ENCODE data around the gene MMP15.

Gene MMP15

GRCh38 chr16:58047557-58048348, 22.2 kb downstream of the MMP15 start:
- Histone ChIP-seq H3K23ac (ENCODE audit: low read length in 2 of 2) (no peak overlapping the region), H3K14ac (ENCODE audit: low read length in 2 of 2) (no peak overlapping the region), H3K27ac (ENCODE audit: low read length, poor library complexity, severe bottlenecking) (no peak overlapping the region), H3K27me3 (ENCODE audit: control insufficient read depth in 1 of 2, insufficient read depth in 1 of 2, low read length in 2 of 2) (peaks cover 0 to 3% of the 10 kb centered on the region in 2 experiments), H3K4me1 (ENCODE audit: control insufficient read depth, insufficient read depth, low read depth, low read length) (peaks cover 2% of the 10 kb centered on the region), H2BK15ac (ENCODE audit: low read depth, poor library complexity, severe bottlenecking) (no peak overlapping the region), H3K4me3 (ENCODE audit: insufficient read depth in 1 of 2, low read depth in 1 of 2, low read length in 2 of 2) (no peak overlapping the region), H2BK120ac (ENCODE audit: low read depth, low read length) (no peak overlapping the region), H3K18ac (ENCODE audit: low read depth in 1 of 2, low read length in 2 of 2) (no peak overlapping the region), H3K36me3 (ENCODE audit: control insufficient read depth in 1 of 2, insufficient read depth in 2 of 2, low read depth in 1 of 2, low read length in 2 of 2) (peaks cover 0 to 23% of the 10 kb centered on the region in 2 experiments), H3K79me1 (replicated peaks; ENCODE audit: low read length, poor library complexity, severe bottlenecking) (no peaks in the 10 kb centered on the region), H2AFZ (ENCODE audit: low read depth, low read length) (no peak overlapping the region), H2AK5ac (ENCODE audit: low read length, severe bottlenecking) (no peak overlapping the region), H3K9ac (ENCODE audit: low read length) (no peak overlapping the region), H4K8ac (ENCODE audit: low read length) (no peak overlapping the region), H3K9me3 (ENCODE audit: control insufficient read depth, low read length) (no peaks in the 10 kb centered on the region), H3K4me2 (ENCODE audit: low read length, poor library complexity, severe bottlenecking) (no peak overlapping the region), H2BK12ac (ENCODE audit: low read length in 2 of 2) (no peak overlapping the region), H3K4ac (ENCODE audit: low read depth in 1 of 2, low read length in 2 of 2) (no peak overlapping the region), H4K91ac (ENCODE audit: low read length) (no peak overlapping the region), H2BK5ac (ENCODE audit: low read depth, low read length, poor library complexity, severe bottlenecking) (no peak overlapping the region)
- 68% methylated on average over 14 of the region's 19 CpGs for WGBS
- no peak for DNase-seq

- Histone ChIP-seq H3K36me3 (ENCODE audit: control insufficient read depth in 1 of 2, insufficient read depth in 2 of 2, low read depth in 1 of 2, low read length in 2 of 2) (peaks cover 0 to 14% of the 10 kb centered on the region in 2 experiments), H3K9ac (ENCODE audit: low read length) (no peak overlapping the region), H3K14ac (ENCODE audit: low read length in 2 of 2) (no peak overlapping the region), H3K27ac (ENCODE audit: low read length, poor library complexity, severe bottlenecking) (no peak overlapping the region), H3K79me1 (replicated peaks; ENCODE audit: low read length, poor library complexity, severe bottlenecking) (no peaks in the 10 kb centered on the region), H3K4me1 (ENCODE audit: control insufficient read depth, insufficient read depth, low read depth, low read length) (peaks cover 2% of the 10 kb centered on the region), H3K4me2 (ENCODE audit: low read length, poor library complexity, severe bottlenecking) (no peak overlapping the region), H2BK120ac (ENCODE audit: low read depth, low read length) (no peak overlapping the region), H2BK5ac (ENCODE audit: low read depth, low read length, poor library complexity, severe bottlenecking) (no peak overlapping the region), H3K4me3 (ENCODE audit: insufficient read depth in 1 of 2, low read depth in 1 of 2, low read length in 2 of 2) (no peak overlapping the region), H2AFZ (ENCODE audit: low read depth, low read length) (peak overlapping the region; percentile 3), H2AK5ac (ENCODE audit: low read length, severe bottlenecking) (no peak overlapping the region), H2BK12ac (ENCODE audit: low read length in 2 of 2) (no peak overlapping the region), H4K91ac (ENCODE audit: low read length) (no peak overlapping the region), H2BK15ac (ENCODE audit: low read depth, poor library complexity, severe bottlenecking) (no peak overlapping the region), H3K27me3 (ENCODE audit: control insufficient read depth in 1 of 2, insufficient read depth in 1 of 2, low read length in 2 of 2) (peaks cover 0 to 3% of the 10 kb centered on the region in 2 experiments), H3K9me3 (ENCODE audit: control insufficient read depth, low read length) (no peaks in the 10 kb centered on the region), H3K23ac (ENCODE audit: low read length in 2 of 2) (no peak overlapping the region), H3K4ac (ENCODE audit: low read depth in 1 of 2, low read length in 2 of 2) (no peak overlapping the region), H4K8ac (ENCODE audit: low read length) (no peak overlapping the region), H3K18ac (ENCODE audit: low read depth in 1 of 2, low read length in 2 of 2) (no peak overlapping the region)
- no peak for DNase-seq
- WGBS: 86% methylated on average over 13 of the region's 13 CpGs
Measured at GRCh38 chr16:58048494-58049231, 23.1 kb downstream of the MMP15 start.

- DNase-seq: no peak
- H3K79me1 ChIP-seq (replicated peaks; ENCODE audit: low read length, poor library complexity, severe bottlenecking): no peaks in the 10 kb centered on the region
- H4K8ac ChIP-seq (ENCODE audit: low read length): no peak overlapping the region
- no peak overlapping the region for H3K9ac ChIP-seq (ENCODE audit: low read length)
- H2BK15ac ChIP-seq (ENCODE audit: low read depth, poor library complexity, severe bottlenecking): no peak overlapping the region
- peaks cover 2% of the 10 kb centered on the region for H3K4me1 ChIP-seq (ENCODE audit: control insufficient read depth, insufficient read depth, low read depth, low read length)
- H3K27me3 ChIP-seq (ENCODE audit: control insufficient read depth in 1 of 2, insufficient read depth in 1 of 2, low read length in 2 of 2): peaks cover 0 to 3% of the 10 kb centered on the region in 2 experiments
- H3K9me3 ChIP-seq (ENCODE audit: control insufficient read depth, low read length): no peaks in the 10 kb centered on the region
- H2AFZ ChIP-seq (ENCODE audit: low read depth, low read length): no peak overlapping the region
- H3K14ac ChIP-seq (ENCODE audit: low read length in 2 of 2): peak overlapping the region in 1 of 2 experiments; percentile 13
- no peak overlapping the region for H3K4me3 ChIP-seq (ENCODE audit: insufficient read depth in 1 of 2, low read depth in 1 of 2, low read length in 2 of 2)
- no peak overlapping the region for H4K91ac ChIP-seq (ENCODE audit: low read length)
- peaks cover 0 to 11% of the 10 kb centered on the region in 2 experiments for H3K36me3 ChIP-seq (ENCODE audit: control insufficient read depth in 1 of 2, insufficient read depth in 2 of 2, low read depth in 1 of 2, low read length in 2 of 2)
- no peak overlapping the region for H3K4ac ChIP-seq (ENCODE audit: low read depth in 1 of 2, low read length in 2 of 2)
- no peak overlapping the region for H3K27ac ChIP-seq (ENCODE audit: low read length, poor library complexity, severe bottlenecking)
- no peak overlapping the region for H3K4me2 ChIP-seq (ENCODE audit: low read length, poor library complexity, severe bottlenecking)
- no peak overlapping the region for H2BK120ac ChIP-seq (ENCODE audit: low read depth, low read length)
- WGBS: 85% methylated on average over 17 of the region's 17 CpGs
- no peak overlapping the region for H2BK12ac ChIP-seq (ENCODE audit: low read length in 2 of 2)
- H3K23ac ChIP-seq (ENCODE audit: low read length in 2 of 2): no peak overlapping the region
- H3K18ac ChIP-seq (ENCODE audit: low read depth in 1 of 2, low read length in 2 of 2): peak overlapping the region in 1 of 2 experiments; percentile 29
- H2BK5ac ChIP-seq (ENCODE audit: low read depth, low read length, poor library complexity, severe bottlenecking): no peak overlapping the region
- no peak overlapping the region for H2AK5ac ChIP-seq (ENCODE audit: low read length, severe bottlenecking)
Measured at GRCh38 chr16:58049232-58050185, 24.0 kb downstream of the MMP15 start.

All from mesenchymal stem cell (in vitro differentiated cells and primary cell).